IMR-90 (cell line): Measurements from ENCODE around the gene ATRX. TPM values are rescaled to one million over a fixed set of nuclear protein-coding genes. Genes with fewer than 3 reads are reported as not detected.

Experiments
- ATAC-seq: fragments of 200-7000 bp; cut with Tn5 transposase; 2 replicates; pipeline ENCODE4 v1.9.1; 2020; ENCODE audit warnings: low read depth, mild to moderate bottlenecking, moderate library complexity
- BruUV-seq: library from RNA; stranded (reverse); fragments of 400-500 nt; replicated peaks from 2 replicates; lab custom pipeline; 2021; lab: Mats Ljungman, UMichigan
- CTCF ChIA-PET: fragments of 300-600 bp; formaldehyde crosslinking; extraction: SDS; loops from one replicate; lab custom pipeline; 2021; ENCODE audit warnings: antibody characterized with exemption; lab: Yijun Ruan, JAX
- POLR2A ChIA-PET: fragments of 300-600 bp; sonication (Branson Sonifier 250); formaldehyde crosslinking; loops from one replicate; lab custom pipeline; 2022; ENCODE audit warnings: antibody characterized with exemption; ENCODE audit not compliant: unreplicated experiment; lab: Charles Lee
- DNase-seq: peaks from one replicate; pipeline ENCODE4 v3.0.0; 2013
- H2AFZ ChIP-seq: replicated peaks from 2 replicates; pipeline ENCODE3; 2013; ENCODE audit warnings: low read length, mild to moderate bottlenecking; ENCODE audit not compliant: poor library complexity
- H2AK5ac ChIP-seq: 2 replicates; pipeline ENCODE4 v1.6.1; 2013; ENCODE audit warnings: low read depth, low read length, inconsistent platforms
- H2AK9ac ChIP-seq: replicated peaks from 2 replicates; pipeline ENCODE3; 2013; ENCODE audit warnings: mild to moderate bottlenecking, low read depth, low read length, moderate library complexity; ENCODE audit not compliant: poor library complexity
- H2BK120ac ChIP-seq: 2 replicates; pipeline ENCODE4 v1.6.1; 2013; ENCODE audit warnings: low read depth, low read length, inconsistent platforms
- H2BK15ac ChIP-seq: 3 replicates; pipeline ENCODE4 v1.6.1; 2013; ENCODE audit warnings: low read depth, low read length, inconsistent platforms
- H2BK20ac ChIP-seq: 2 replicates; pipeline ENCODE4 v1.6.1; 2013; ENCODE audit warnings: low read depth, mild to moderate bottlenecking, inconsistent platforms, low read length, moderate library complexity
- H2BK5ac ChIP-seq: 2 replicates; pipeline ENCODE4 v1.6.1; 2013; ENCODE audit warnings: mild to moderate bottlenecking, low read depth, low read length, inconsistent platforms; ENCODE audit not compliant: poor library complexity, severe bottlenecking
- H3K14ac ChIP-seq: replicated peaks from 2 replicates; pipeline ENCODE4 v1.6.1; 2013; ENCODE audit warnings: low read depth, low read length, inconsistent platforms
- H3K18ac ChIP-seq: 2 replicates; pipeline ENCODE4 v1.6.1; 2013; ENCODE audit warnings: low read depth, low read length, control low read depth
- H3K23ac ChIP-seq: 2 replicates; pipeline ENCODE4 v1.6.1; 2013; ENCODE audit warnings: low read depth, low read length, inconsistent platforms
- H3K27ac ChIP-seq: 2 replicates; pipeline ENCODE4 v1.5.1; 2013; ENCODE audit warnings: mild to moderate bottlenecking, control low read depth, low read length; ENCODE audit not compliant: insufficient read depth
- H3K27me3 ChIP-seq: 2 replicates; pipeline ENCODE4 v1.6.1; 2013; ENCODE audit warnings: low read length; ENCODE audit not compliant: control insufficient read depth, insufficient read depth
- H3K36me3 ChIP-seq: 2 replicates; pipeline ENCODE4 v1.6.1; 2013; ENCODE audit warnings: low read length, mixed read lengths; ENCODE audit not compliant: control insufficient read depth, insufficient read depth
- H3K4ac ChIP-seq: 2 replicates; pipeline ENCODE4 v1.6.1; 2013; ENCODE audit warnings: low read depth, low read length, inconsistent platforms
- H3K4me1 ChIP-seq: 2 replicates; pipeline ENCODE4 v1.6.1; 2013; ENCODE audit warnings: low read length, mixed read lengths; ENCODE audit not compliant: control insufficient read depth, insufficient read depth
- H3K4me2 ChIP-seq: 2 replicates; pipeline ENCODE4 v1.6.1; 2013; ENCODE audit warnings: low read depth, mild to moderate bottlenecking, control low read depth, low read length, moderate library complexity
- H3K4me3 ChIP-seq: 2 replicates; pipeline ENCODE4 v1.5.1; 2013; ENCODE audit warnings: low read depth, mild to moderate bottlenecking, control low read depth, low read length, moderate library complexity; ENCODE audit not compliant: insufficient read depth
- H3K56ac ChIP-seq: 2 replicates; pipeline ENCODE4 v1.6.1; 2013; ENCODE audit warnings: low read length, inconsistent platforms; ENCODE audit not compliant: insufficient read depth; ENCODE audit errors: extremely low read depth
- H3K79me1 ChIP-seq, 2 experiments: 2 replicates each; pipeline ENCODE4 v1.6.1; 2013; ENCODE audit warnings: low read length in 2 of 2, inconsistent platforms in 1 of 2, low read depth in 1 of 2
- H3K9ac ChIP-seq: 2 replicates; pipeline ENCODE4 v1.6.1; 2013; ENCODE audit warnings: low read depth, low read length, control low read depth
- H3K9me1 ChIP-seq: 2 replicates; pipeline ENCODE4 v1.6.1; 2013; ENCODE audit warnings: low read length, inconsistent platforms; ENCODE audit not compliant: insufficient read depth
- H3K9me3 ChIP-seq: 2 replicates; pipeline ENCODE4 v1.6.1; 2013; ENCODE audit warnings: low read length; ENCODE audit not compliant: control insufficient read depth, insufficient read depth
- H4K20me1 ChIP-seq: 2 replicates; pipeline ENCODE4 v1.6.1; 2013; ENCODE audit warnings: low read length, inconsistent platforms; ENCODE audit not compliant: insufficient read depth
- H4K5ac ChIP-seq: 2 replicates; pipeline ENCODE4 v1.6.1; 2013; ENCODE audit warnings: mild to moderate bottlenecking, low read depth, low read length, control low read depth
- H4K8ac ChIP-seq, 2 experiments: 2 replicates each; pipeline ENCODE4 v1.6.1; 2013; ENCODE audit warnings: low read depth in 2 of 2, low read length in 2 of 2, control low read depth in 1 of 2, inconsistent platforms in 1 of 2
- H4K91ac ChIP-seq: 2 replicates; pipeline ENCODE4 v1.6.1; 2013; ENCODE audit warnings: low read depth, low read length, inconsistent platforms; ENCODE audit not compliant: insufficient read depth
- BHLHE40 ChIP-seq: fragments of 150-350 bp; IDR thresholded peaks from 2 replicates; pipeline ENCODE4 v1.6.1; 2016; ENCODE audit warnings: mild to moderate bottlenecking, low read depth, low read length
- CEBPB ChIP-seq: IDR thresholded peaks from 2 replicates; pipeline ENCODE4 v1.6.1; 2012; ENCODE audit warnings: low read depth, low read length, improper control_type of control experiment
- CHD1 ChIP-seq: IDR thresholded peaks from 2 replicates; pipeline ENCODE4 v1.6.1; 2012; ENCODE audit warnings: low read depth, low read length, improper control_type of control experiment
- CTCF ChIP-seq: conservative IDR thresholded peaks from 2 replicates; pipeline ENCODE4 v1.5.1; 2012; ENCODE audit warnings: mild to moderate bottlenecking, low read depth, low read length, improper control_type of control experiment
- ELK1 ChIP-seq: fragments of 150-350 bp; IDR thresholded peaks from 2 replicates; pipeline ENCODE4 v1.6.1; 2016; ENCODE audit warnings: low read depth, mild to moderate bottlenecking, low read length, moderate library complexity, borderline replicate concordance
- FOS ChIP-seq: fragments of 150-350 bp; IDR thresholded peaks from 2 replicates; pipeline ENCODE4 v1.6.1; 2016; ENCODE audit warnings: low read depth, low read length
- MAFK ChIP-seq: IDR thresholded peaks from 2 replicates; pipeline ENCODE4 v1.6.1; 2012; ENCODE audit warnings: low read depth, low read length, improper control_type of control experiment
- MAZ ChIP-seq: IDR thresholded peaks from 2 replicates; pipeline ENCODE4 v1.6.1; 2012; ENCODE audit warnings: low read depth, mild to moderate bottlenecking, low read length, improper control_type of control experiment, moderate library complexity, borderline replicate concordance
- MXI1 ChIP-seq: IDR thresholded peaks from 2 replicates; pipeline ENCODE4 v1.6.1; 2012; ENCODE audit warnings: low read depth, mild to moderate bottlenecking, low read length, moderate library complexity, borderline replicate concordance
- NFE2L2 ChIP-seq: fragments of 150-350 bp; IDR thresholded peaks from 2 replicates; pipeline ENCODE4 v1.6.1; 2016; ENCODE audit warnings: low read depth, mild to moderate bottlenecking, low read length
- POLR2A ChIP-seq: IDR thresholded peaks from 2 replicates; pipeline ENCODE4 v1.6.1; 2012; ENCODE audit warnings: mild to moderate bottlenecking, low read depth, low read length
- RAD21 ChIP-seq: IDR thresholded peaks from 2 replicates; pipeline ENCODE4 v1.6.1; 2012; ENCODE audit warnings: low read length, improper control_type of control experiment
- RCOR1 ChIP-seq: IDR thresholded peaks from 2 replicates; pipeline ENCODE4 v1.6.1; 2012; ENCODE audit warnings: mild to moderate bottlenecking, low read length, improper control_type of control experiment; ENCODE audit not compliant: insufficient replicate concordance
- RFX5 ChIP-seq: IDR thresholded peaks from 2 replicates; pipeline ENCODE4 v1.8.0; 2012; ENCODE audit warnings: low read depth, mild to moderate bottlenecking, low read length, moderate library complexity
- SMC3 ChIP-seq: fragments of 150-350 bp; IDR thresholded peaks from 2 replicates; pipeline ENCODE4 v1.6.1; 2016; ENCODE audit warnings: low read depth, mild to moderate bottlenecking, antibody characterized with exemption, low read length, moderate library complexity
- USF2 ChIP-seq: fragments of 150-350 bp; IDR thresholded peaks from 2 replicates; pipeline ENCODE4 v1.6.1; 2017; ENCODE audit warnings: mild to moderate bottlenecking, antibody characterized with exemption, low read length, low read depth
- WGBS, 2 experiments: methylation state at CpG; one replicate each; pipeline versions ENCODE4 v1.1.5 to v1.1.7; 2013; ENCODE audit warnings: missing lambda C conversion rate in 2 of 2; ENCODE audit not compliant: insufficient read length in 1 of 2; ENCODE audit errors: extremely low coverage in 2 of 2; 5-methylcytosine and 5-hydroxymethylcytosine counted together
- dilution Hi-C: fragments of 300-500 bp; cut with HindIII; formaldehyde crosslinking; loops from one replicate; pipeline ENCODE4 v1.14.3; 2018; ENCODE audit warnings: low sequenced_read_pairs; ENCODE audit not compliant: unreplicated experiment
- in situ Hi-C: fragments of 300-500 bp; cut with MboI; formaldehyde crosslinking; loops from 3 replicates; pipeline ENCODE4 v1.14.3; 2019; ENCODE audit warnings: low sequenced_read_pairs, inconsistent platforms, mixed read lengths
- intact Hi-C: fragments of 100-400 bp; cut with micrococcal nuclease; formaldehyde crosslinking; loops from 2 replicates; pipeline ENCODE4 v1.10.0; 2022
- polyA plus RNA-seq, 3 experiments: library from polyadenylated mRNA; depleted of rRNA; stranded (reverse); fragments of >200 nt; gene quantifications; 2 replicates each; pipeline ENCODE4 v1.2.3, GENCODE V29; 2012; ENCODE audit warnings: low replicate concordance in 1 of 3
- total RNA-seq: library from RNA; depleted of rRNA; stranded (reverse); fragments of >200 nt; gene quantifications from 2 replicates; pipeline ENCODE4 v1.2.3, GENCODE V29; 2012

The ATRX gene
- total and polyA plus RNA-seq, 2 of the 4 experiments (the other 2 are of a cell fraction) = 20.7 to 73.8 TPM

GRCh38 chrX:77691916-77692315 lies 94.1 kb downstream of the ATRX start:
- DNase-seq = no peak
- Histone ChIP-seq H2AK9ac (no peak overlapping the region), H3K27ac (no peak overlapping the region), H3K36me3 (peaks cover 5% of the 10 kb centered on the region), H3K27me3 (no peaks in the 10 kb centered on the region), H3K14ac (no peak overlapping the region), H2AFZ (no peak overlapping the region), H3K9me3 (no peaks in the 10 kb centered on the region), H3K9me1 (0 out of 2 replicates have a peak, but pooled peaks cover 2% of the 10 kb centered on the region), H4K8ac (no peak overlapping the region), H2BK120ac (no peak overlapping the region), H3K56ac (no peak overlapping the region), H3K4me1 (no peaks in the 10 kb centered on the region), H3K4me2 (no peak overlapping the region), H3K4me3 (no peak overlapping the region), H2BK20ac (no peak overlapping the region), H3K9ac (no peak overlapping the region), H4K5ac (no peak overlapping the region), H4K20me1 (no peaks in the 10 kb centered on the region), H3K18ac (no peak overlapping the region), H3K4ac (no peak overlapping the region), H2BK15ac (no peak overlapping the region), H2AK5ac (no peak overlapping the region), H3K79me1 (peaks cover 0 to 2% of the 10 kb centered on the region in 2 experiments; a peak in 2 of 4 replicates), H3K23ac (no peak overlapping the region), H2BK5ac (no peak overlapping the region), H4K91ac (no peak overlapping the region)
- 60% methylated on average over 1 of the region's 2 CpGs; no CpG with 5 or more reads in 1 of the 2 experiments for WGBS, 2 experiments
- TF ChIP-seq BHLHE40 (no peak), MAFK (no peak), POLR2A (no peak), RAD21 (no peak), RCOR1 (no peak), FOS (no peak), MAZ (no peak), MXI1 (no peak), NFE2L2 (no peak), RFX5 (no peak), ELK1 (no peak), USF2 (no peak), CHD1 (no peak), CTCF (no peak), CEBPB (no peak), SMC3 (no peak)
- ChIA-PET POLR2A (no interaction called here), CTCF (no interaction called here)
- dilution Hi-C loops = no loop called here
- in situ Hi-C loops = no loop called here
- intact Hi-C loops = no loop called here
- ATAC-seq = no peak
- BruUV-seq = no TSS peak
